Renal cortical epithelial cell (primary cell): ENCODE measurements around the gene KLHL18. TPM values are rescaled to one million over a fixed set of nuclear protein-coding genes. Genes with fewer than 3 reads are reported as not detected.

ENCODE experiments used
- DNase-seq: peaks from one replicate; pipeline ENCODE4 v3.0.0-alpha.2; 2011; ENCODE audit warnings: low read depth
- total RNA-seq: library from RNA; depleted of rRNA; stranded (reverse); fragments of >200 nt; gene quantifications from 2 replicates; pipeline ENCODE4 v1.2.3, GENCODE V29; 2014

The KLHL18 gene
- total RNA-seq, 1 donor from 2014 or later: 38.2 TPM

DNA sequence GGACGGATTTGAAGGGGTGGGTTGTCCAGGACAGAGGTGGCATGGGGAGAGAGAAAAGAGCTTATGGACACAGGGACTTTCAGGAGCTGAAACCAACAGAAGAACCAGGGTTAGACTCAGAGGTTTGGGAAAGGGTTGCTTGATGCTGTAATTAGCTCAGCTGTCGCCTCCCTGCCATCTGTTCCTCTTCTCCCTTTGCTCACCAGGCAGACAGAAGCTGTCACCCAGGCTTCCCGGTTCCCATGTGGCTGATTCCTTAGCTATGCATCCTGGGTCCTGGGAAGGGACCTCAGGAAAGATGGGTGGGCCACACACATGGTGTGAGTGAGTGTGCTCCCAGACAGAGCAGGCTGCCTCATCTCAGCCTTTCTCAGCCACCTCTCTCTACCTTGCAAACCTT lies 112.1 kb downstream of the KLHL18 start:
- no peak for DNase-seq

Other genes starting within 250 kb of the KLHL18 start
- 22.7 and 75.3 TPM in 2 replicates for gene SETD2, start 118.8 kb upstream of the KLHL18 start, total RNA-seq
- 16.7 and 19.8 TPM in 2 replicates for gene KIF9, start 145 bp upstream of the KLHL18 start, total RNA-seq
- 10.6 and 50.3 TPM in 2 replicates for gene PTPN23, start 98.1 kb downstream of the KLHL18 start, total RNA-seq
- 37.9 and 91.4 TPM in 2 replicates for gene SCAP, start 193.0 kb downstream of the KLHL18 start, total RNA-seq
- gene ELP6, start 230.8 kb downstream of the KLHL18 start, total RNA-seq: 17.4 and 29.2 TPM in 2 replicates